Limb (tissue), 2 donors: Measurements from ENCODE around the gene LRRC46.

Source experiments
- DNase-seq, 2 donors: peaks; one replicate each; pipeline ENCODE4 v3.0.0-alpha.2; 2016; ENCODE audit errors: extremely low spot score in 2 of 2

Gene LRRC46

DNA sequence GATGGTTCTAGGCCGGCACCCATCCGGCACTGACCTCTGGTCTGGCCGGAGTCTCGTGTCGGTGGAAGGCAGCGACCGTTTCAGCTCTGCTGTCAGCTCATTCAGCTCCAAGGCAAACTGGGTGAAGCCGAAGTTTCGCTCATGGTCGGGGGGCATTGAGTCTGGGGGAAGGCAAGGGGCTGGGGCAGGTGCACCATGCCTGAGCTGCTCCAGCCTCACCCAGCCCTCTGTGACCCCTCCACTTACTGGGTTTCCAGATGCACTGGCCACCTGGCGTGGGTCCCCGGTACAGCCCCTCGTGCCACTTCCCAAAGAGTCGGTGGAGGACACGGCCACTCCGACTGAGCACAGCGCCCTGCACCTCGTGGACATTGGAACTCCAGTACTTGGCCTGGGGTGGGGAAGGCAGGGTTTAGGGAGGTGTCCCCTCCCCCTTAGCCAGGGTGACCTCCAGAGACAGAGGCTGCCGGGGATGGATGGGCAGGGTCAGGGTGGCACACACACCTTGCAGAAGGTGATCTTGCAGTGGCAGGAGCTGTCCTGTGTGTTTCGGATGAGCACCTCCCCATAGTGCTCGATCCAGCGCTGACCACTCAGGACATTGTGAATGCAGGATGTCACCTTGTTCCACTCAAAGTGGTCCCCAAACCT is 22.5 kb upstream of the LRRC46 start:
- no peak for DNase-seq

DNA sequence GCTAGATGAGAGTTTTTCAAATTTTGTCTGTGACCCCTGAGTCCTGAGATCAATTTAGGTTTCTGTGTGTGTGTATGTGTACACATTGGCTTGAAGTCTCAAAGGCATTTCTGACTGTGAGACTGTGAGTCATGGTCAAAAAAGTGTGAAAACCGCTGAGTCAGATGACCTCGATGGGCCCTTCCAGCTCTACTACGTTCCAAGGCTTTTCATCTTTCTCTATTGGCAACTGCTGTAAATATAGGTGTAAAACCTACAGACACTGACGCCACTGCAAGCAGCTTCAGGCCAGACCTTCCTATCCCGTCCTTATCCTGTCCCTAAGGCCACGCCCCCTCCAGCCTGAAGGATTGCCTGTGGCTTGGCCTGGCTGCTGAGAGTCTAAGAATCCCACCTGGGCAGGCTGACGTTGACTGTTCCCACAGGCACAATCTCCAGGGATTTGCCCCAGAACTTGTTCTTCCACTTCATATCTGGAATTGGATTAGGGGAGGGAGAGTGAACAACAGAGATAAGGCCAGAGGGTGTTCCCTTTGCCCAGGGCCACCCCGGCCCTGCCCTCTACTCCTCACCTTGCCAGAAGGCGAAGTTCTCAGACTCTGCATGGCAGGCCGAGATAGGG is 21.2 kb upstream of the LRRC46 start:
- DNase-seq: no peak

DNA sequence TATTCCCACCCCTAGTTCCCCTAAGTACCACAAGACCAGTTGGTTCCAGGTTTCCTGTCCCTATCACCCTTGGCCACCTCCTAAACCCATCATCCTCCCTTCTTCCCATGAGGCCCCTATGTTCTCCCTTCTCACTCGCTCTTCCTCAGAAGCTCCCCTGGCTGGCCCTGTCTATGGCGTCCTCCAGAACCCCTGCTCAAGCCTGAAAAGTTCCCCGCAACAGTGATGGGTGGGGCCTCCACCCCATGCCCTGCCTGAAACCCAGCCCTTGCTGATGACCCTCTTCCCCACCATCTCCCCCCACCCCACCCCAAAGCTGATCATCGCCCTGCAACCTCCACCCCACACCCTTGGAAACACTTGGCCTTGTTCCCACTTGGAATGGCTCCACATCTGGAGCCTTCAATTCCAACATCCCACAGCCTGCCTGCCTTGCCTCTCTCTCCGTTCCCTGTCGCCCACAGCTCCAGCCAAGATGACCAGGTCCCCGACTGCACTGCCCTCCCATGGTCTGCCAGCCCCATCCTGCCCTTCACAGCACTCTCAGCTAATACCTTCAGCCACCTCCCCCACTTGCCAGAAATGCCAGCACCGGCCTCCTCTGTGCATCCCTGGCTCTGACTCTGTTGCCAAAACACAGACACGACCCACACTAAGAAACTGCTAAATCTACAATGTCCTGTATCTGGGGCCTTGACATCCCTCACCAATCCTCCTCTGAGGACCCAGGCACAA is 20.4 kb upstream of the LRRC46 start:
- DNase-seq: no peak

DNA sequence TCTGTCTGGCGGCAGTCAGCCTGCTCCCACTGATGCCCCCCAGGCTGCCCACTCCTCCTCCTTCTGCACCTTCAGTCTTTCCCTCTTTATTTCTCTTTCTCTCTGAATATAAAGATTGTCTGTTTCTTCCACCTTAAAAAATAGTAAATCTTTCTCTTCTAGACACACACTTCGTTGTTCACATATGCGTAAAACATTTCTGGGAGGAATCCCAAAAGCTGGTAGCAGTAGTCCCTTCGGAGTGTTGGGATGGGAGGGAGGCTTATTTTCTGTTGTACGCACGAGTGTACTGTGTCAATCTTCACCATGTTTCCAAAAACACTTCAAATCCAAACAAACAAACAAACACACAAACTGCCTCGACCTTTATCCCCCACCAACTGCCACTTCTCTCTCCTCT is 19.8 kb upstream of the LRRC46 start:
- no peak for DNase-seq

DNA sequence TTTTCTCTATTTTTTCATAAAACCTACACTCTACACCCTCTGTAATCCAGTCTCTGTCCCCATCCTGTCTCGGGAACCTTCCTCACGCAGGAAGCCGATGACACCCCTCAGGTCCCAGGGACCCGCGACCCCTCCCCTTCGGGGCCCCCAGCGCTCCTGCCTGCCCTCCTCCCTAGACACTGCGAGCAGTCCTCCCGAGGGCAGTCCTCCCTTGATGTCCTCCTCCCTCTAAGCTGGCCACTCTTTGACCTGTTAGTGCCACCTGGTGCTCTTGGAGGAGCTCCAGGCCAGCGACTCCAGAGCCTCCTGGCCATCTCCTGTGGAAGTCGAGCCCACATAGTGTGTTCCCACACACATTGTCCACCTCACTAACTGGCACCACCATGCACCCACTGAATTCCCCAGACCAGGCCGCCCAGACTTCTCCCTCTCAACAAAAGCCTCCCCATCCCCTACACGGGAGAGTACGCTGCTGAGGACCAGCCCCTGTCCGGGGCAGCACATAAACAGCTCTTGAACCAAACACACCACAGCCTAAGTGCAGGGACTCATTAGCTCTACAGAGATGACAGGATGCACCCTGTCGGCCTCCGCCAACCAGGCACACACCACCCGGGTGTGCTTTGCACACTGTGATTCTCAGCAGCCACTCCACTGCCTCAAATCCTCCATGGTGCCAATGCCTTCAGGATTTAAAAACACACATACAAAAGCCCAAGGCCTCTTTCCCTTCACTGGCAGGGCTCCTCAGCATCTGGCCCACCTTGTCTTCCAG is 19.1 kb upstream of the LRRC46 start:
- DNase-seq: no peak

DNA sequence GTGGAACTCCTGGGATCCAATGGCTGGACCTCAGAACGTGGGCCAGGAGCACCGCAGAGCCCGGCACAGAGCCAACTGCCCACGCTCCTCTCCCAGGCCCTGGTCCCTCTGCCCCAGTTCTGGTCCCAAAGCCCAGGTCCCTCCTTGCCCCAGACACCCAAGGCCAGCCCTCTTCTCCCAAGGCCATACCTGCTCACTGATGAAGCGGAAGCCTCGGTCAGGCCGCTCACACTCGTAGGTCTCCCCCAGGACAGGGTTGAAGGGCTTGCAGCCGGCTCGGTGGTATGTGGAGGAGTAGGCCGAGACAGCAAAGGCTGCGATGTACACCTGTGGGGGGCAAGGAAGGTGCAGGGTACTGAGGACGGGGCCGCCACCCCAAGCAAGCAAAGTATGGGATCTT is 18.4 kb upstream of the LRRC46 start:
- DNase-seq: no peak

DNA sequence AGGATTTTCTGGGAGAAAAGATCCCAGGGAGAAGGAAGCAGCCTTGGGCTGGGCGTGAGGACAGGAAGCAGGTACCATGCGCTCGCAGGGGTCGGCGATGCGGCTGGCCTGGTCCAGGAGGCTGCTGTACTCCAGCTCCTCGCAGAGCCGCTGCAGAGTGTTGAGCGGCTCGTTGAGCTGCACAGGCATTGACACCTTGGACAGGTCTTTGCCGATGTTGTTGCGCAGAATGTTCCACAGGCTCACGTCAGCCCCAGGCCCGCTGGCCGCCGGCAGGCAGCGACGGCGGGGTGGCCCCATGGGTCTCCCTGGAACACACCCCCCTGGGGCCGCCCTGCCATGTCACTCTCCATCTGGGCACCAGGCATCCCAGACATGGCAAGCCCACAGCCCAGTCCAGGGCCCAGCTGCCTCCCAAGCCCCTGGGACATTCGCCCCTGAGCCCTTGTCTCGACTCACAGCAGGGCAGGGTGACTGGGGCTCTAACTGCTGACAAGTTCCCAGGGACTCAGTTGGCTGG is 17.9 kb upstream of the LRRC46 start:
- DNase-seq: peak in 1 of 2 donors; percentile 22

DNA sequence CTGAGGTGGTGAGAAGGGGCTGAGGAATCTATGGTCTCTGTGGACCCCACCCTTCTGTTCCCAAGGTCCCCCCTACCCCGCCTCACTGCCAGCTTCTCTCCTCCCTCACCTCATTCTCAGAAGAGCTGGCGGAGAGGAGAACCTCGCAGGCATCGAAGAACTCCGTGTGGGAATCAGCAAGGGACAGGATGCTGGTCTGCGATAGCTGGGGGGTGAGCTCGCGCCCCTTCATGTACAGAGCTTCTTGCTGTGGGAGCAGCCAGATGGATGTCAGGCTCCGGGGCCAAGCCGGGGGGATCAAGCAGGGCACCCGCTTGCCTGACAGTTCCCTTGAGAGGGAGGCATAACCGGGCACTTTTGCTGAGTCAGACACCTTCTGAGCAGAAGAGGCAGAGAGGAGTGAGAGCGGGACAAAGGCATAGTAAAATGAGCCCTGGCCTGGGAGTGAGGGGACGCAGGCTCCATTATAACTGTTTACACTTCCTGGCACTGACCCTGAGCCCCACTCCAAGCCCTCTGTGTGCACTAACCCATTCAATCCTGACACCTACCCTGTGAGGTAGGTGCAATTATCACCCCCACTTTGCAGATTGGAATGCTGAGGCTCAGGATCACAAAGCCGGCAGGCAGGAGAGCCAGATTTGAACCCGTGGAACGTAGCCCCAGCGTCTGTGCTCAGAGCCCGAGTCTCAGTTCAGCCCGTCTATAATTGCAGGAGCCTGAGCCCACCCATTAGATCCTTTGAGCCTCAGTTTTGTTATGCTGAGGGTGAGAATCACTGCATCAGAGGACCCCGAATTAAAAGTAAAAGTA is 16.2 kb upstream of the LRRC46 start:
- DNase-seq: peak in 1 of 2 donors; percentile 14

DNA sequence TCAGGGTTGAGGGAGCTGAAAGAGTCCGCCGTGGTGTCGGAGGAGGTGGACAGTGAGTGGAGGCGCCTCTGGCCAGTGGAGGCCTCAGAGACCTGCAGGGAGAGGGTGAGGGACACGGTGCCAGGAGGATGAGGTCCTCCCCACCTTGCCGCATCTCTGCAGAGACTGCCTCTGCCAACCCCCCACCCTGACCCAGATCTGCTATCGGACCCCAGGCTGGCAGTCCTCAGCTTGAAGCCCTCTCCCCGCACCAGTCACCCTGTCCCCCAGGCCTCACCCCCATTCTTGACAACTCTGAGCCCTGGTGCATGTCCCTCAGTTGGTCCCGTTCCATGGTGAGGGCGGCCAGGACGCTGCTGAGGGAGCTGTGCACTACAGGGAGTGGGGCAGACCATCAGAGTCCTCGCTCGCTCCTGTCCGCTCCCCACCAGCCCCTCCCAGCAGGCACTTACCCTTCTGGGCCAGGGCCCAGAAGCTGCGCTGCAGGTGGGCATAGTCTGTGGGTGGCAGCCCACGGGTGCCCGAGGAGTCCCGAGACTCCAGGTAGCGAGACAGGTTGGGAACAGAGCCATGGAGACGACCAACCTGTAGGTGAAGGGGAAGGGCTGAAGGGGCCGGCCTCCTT is 15.2 kb upstream of the LRRC46 start:
- peak in 1 of 2 donors; percentile 19 for DNase-seq

DNA sequence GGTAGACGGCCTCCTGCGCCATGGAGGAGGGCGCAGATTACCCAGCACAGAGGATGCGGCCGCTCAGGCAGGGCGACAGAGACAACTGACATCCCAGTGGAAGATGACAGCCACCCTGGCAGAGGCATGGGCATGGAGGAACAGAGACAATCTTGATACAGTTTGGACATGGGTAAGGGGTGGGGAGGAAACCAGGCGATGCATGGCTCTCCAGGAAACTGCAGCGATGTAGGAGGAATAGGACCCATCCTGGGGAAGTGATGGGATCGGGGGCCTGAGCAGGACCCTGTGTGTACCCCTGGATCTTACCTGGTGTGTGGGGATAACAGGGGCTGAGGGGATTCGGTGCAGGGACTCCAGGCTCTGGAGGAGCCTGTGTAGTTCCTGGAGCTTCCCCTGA is 14.5 kb upstream of the LRRC46 start:
- peak in 1 of 2 donors; percentile 9 for DNase-seq

DNA sequence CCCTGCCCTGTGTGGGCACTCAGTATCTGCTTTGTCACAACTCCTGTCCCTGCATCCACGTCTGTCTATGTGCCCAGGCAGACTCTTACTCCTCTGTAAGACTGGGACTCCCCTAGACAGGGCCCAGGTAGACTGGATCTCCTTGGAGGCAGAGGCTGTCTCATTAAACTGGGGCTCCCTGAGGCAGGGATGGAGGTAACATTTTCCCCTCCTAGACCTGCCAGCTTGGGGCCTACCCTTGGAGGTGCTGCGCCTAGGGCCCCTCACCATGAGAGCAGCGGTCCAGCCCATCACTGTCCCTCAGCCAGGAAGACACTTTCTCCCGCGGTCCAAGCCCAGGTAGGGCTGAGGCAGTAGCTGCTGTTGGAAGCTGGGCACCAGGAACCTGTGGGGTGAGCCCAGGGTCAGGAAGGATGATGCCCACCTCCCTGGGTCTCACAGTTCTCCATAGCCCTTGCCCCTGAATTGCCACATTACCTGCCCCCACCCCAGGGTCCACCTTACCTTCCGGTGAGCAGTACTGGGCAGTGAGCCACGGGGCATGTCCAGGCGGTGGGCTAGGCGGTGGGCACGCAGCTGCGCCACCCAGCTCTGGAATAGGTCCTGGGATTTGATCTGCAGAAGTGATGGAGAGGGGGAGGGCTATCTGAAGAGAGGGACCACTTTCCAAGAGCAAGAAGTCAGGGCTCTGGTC is 13.3 kb upstream of the LRRC46 start:
- no peak for DNase-seq

DNA sequence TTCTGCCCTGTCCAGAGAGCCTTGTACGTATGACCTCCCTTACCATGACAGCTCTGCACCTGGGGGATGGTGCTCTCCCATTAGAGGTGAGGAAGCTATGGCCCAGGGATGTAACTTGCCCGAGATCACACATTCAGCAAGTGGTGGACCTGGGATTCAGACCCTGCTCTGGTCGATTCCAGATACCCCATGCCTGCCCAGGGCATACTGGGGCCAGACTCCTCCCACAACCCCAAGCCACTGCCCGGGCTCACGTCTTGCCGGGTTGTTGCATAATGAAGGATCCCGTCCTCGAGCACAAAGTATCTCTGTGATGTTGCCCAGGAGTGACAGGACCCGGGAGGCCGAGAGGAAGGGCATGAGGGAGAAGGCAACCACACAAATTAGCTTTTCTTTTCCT is 12.0 kb upstream of the LRRC46 start:
- no peak for DNase-seq

DNA sequence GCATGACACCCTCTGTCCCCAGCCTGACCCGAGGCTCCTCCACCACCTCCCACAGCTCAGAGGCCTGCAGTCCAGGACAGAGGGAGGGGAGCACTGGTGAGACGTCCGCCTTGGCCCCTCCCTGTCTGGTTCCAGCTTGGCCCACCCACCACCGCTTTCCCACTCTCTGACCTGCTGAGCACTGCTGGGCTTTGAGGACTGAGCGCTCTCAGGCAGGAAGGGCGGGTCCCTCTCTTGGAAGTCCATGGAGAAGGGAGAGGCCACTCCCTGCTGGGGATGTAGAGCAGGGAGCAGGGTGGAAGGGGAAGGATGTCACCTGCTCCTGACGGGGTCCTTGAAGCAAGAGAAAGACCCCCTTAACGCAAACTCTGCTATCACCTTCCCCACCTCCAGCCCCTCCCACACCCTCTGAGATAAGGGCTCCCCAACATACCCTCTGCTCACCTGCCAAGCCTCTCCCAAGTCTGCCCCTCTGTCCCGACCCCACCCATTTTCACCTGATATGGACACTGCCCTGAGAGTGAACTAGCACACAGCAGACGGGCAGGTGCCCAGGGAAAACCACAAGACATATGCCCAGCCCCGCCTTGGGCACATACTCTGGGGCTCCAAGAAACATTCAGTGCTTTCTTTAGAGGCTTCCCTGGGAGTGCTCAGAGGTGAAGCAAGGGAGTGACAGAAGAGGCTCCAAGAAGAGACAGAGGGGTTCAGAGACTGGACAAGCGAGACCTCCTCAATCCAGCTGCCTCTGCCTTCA is 11.3 kb upstream of the LRRC46 start:
- no peak for DNase-seq

DNA sequence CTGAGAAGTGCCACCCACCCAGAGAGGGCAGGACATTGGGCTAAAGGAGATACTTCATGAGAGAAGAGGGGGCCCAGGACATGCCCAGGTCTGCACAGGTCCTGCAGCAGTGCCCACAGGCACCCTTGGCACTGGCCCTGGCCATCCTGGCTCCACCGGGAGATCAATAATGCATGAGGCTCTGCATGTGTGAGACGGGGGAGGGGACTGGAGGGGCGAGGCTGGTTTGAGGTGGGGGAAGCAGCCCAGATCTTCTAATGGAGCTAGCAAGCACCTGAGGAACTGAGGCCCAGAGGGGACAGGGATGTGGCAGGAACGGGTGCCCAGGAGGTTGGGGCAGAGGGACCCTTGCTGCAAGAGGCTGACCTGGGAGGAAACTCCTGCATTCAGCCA is 10.4 kb upstream of the LRRC46 start:
- no peak for DNase-seq

DNA sequence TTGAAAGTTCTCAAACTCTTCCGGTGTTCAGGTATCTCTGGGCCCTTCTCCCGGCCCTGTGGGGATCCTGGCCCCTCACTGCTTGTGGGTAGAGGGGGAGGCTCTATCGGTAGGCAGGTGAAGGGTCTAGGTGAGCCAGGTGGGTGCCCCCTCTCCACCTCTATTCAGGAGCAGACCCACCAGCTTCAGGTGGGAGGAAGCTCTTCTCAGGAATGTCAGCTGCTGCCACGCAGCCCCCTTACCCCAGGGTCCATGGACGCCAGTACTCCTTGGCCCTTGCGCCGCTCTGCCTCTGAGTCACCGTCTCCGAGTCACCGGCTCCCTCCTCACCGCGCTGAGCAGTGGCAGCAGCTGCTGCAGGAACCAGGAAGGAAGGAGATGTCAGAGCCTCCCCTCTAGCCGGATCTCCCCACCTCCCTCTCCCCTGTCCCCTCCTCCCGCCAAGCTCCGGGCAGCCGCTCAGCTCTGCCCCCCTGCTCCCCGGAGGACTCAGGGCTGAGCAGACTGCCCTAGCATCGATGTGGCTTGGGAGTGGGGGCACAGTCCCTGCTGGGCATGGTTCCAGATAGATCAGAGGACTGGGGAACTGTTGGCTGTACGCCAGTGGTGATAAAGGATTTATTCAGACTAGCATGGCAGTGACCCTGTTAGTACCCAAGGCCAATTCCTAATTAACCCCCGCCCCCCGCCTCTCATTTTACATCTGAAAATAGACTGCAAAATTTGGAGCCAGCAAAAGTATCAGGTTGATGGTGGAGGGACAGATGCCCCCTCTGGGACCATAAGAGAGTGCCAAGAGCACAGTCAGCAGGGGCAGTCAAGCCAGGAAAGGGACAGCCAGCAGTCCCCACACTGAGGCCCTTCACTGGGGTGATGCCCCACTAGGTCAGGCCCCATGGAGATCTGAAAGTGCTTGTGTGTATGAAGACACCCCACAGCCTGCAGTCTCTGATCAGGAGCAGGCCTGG is 9.8 kb upstream of the LRRC46 start, which contains the start of gene OSBPL7:
Gene OSBPL7, minus strand, starts transcription at position 371 of the 968 bp plus-strand sequence. CDS start 1,516 bp downstream, outside the sequence.
- peak; percentile 85 to 88 for DNase-seq

DNA sequence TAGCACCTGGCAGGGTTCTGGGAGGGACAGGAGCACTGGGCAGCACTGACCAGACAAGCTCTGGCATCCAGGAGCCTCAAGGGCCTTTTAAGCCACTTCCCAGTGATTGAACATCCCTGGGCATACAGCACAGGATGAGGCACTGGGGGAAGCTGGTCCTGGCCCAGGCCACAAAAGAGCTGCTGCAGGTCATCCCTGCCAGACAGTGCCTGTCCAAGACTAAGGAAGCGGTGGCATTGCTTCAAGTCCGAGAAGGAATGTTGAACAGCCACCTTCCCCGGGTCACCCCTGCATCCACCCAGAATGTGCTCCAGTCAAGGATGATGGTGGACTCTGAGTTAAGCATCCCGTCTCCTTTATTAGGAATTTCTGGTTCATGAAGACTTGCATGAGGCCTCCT is 8.7 kb upstream of the LRRC46 start:
- DNase-seq: no peak

DNA sequence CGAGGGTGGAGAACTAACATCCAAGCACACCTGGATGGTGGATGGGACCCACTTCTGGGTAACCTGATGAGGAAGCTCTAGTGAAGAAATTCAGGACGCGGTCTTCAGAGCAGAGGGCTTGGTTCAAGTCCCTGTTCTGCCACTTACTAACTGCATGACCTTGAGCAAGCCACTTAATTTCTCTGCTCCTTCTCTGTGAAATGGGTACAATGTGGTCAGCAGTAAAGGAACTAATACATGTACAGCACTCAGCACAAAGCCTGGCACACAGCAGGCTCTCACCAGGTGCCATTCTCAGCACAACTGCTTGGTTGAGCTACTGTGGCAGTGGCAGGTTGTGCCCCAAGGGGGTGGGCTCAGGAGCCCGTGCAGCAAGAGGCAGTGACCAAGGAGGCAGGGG is 8.0 kb upstream of the LRRC46 start:
- DNase-seq: no peak

DNA sequence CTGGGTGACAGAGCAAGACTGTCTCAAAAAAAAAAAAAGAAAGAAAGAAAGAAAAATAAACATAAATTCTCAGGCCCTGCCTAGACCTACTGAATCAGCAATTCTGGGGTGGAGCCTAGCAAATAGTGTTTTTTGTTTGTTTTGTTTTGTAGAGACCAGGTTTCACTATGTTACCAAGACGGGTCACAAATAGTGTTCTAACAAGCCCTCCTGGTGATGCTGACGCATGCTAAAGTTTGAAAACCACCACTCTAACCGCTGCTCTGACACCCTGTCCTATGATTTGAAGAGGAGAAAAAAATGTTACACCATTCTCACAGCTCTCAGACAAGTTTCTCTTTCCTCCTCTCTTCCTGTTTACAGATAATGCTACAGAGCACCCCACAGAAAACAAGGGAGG is 1.6 kb upstream of the LRRC46 start:
- no peak for DNase-seq
